H1 (cell line): ENCODE measurements around the gene SMAGP. TPM values are rescaled to one million over a fixed set of nuclear protein-coding genes. Genes with fewer than 3 reads are reported as not detected.

ENCODE experiments used
- BRCA1 ChIP-seq: IDR thresholded peaks from 2 replicates; pipeline ENCODE4 v1.6.1; 2012; ENCODE audit warnings: low read depth, low read length, improper control_type of control experiment
- CBX8 ChIP-seq: fragments of 300-800, 300-1000 bp; sonication (generic); IDR thresholded peaks from 2 replicates; pipeline ENCODE4 v1.7.1; 2016; ENCODE audit warnings: low read depth, low read length, borderline replicate concordance
- KDM1A ChIP-seq: fragments of 200-600, 300-600 bp; sonication (generic); IDR thresholded peaks from 2 replicates; pipeline ENCODE4 v1.7.1; 2016; ENCODE audit warnings: mild to moderate bottlenecking, low read length, borderline replicate concordance
- RFX5 ChIP-seq: IDR thresholded peaks from 2 replicates; pipeline ENCODE4 v1.6.1; 2011; ENCODE audit warnings: low read depth, low read length, improper control_type of control experiment, borderline replicate concordance
- SAP30 ChIP-seq: fragments of 300-600 bp; sonication (generic); IDR thresholded peaks from 2 replicates; pipeline ENCODE4 v1.7.1; 2012; ENCODE audit warnings: low read length, moderate library complexity, mild to moderate bottlenecking, inconsistent platforms; ENCODE audit not compliant: insufficient read depth, insufficient replicate concordance
- SIN3A ChIP-seq, 2 experiments: IDR thresholded peaks in 1 of 2; conservative IDR thresholded peaks in 1 of 2; 2 replicates each; pipeline ENCODE4 v1.6.1; 2011 to 2012; ENCODE audit warnings: low read length in 2 of 2, improper control_type of control experiment in 1 of 2, low read depth in 1 of 2, mild to moderate bottlenecking in 1 of 2
- TBP ChIP-seq: IDR thresholded peaks from 2 replicates; pipeline ENCODE4 v1.6.1; 2011; ENCODE audit warnings: low read depth, low read length, improper control_type of control experiment
- polyA plus RNA-seq, 7 experiments: library from polyadenylated mRNA; depleted of rRNA in 3 of 7; stranded (reverse) in 5 of 7; unstranded in 2 of 7; fragments of >200 nt in 5 of 7; fragments of 200-250 nt in 2 of 7; gene quantifications; 1 replicate in 5 of 7; 2 replicates in 1 of 7; 4 replicates in 1 of 7; pipeline versions ENCODE4 v1.2.1 to v1.2.3, GENCODE V29; 2011 to 2013; ENCODE audit warnings: missing spikeins in 2 of 7, mixed read lengths in 2 of 7
- total RNA-seq: library from RNA; stranded (reverse); fragmentation: NEBNext Ultra II Directional; extraction: Animal tissue kit (Norgen Biotek cat#: 25700); gene quantifications from 2 replicates; pipeline ENCODE4 v1.2.1, GENCODE V29; 2021

The SMAGP gene
- total and polyA plus RNA-seq, 2 of the 8 experiments (the other 6 are each of a cell fraction or from before 2014, with no cell fraction given), result 9.4 to 12.7 TPM

- TF ChIP-seq SIN3A (conservative IDR thresholded peaks at IDR 0.05 in 1 of 2, IDR thresholded peaks at IDR 0.05 in 1 of 2; ENCODE audit: low read depth in 1 of 2, low read length in 2 of 2) (no peak), TBP (no peak), SAP30 (no peak), CBX8 (no peak), BRCA1 (no peak), KDM1A (no peak), RFX5 (no peak)
- TF ChIP-seq, all 59 proteins: peak for 0
Measured at GRCh38 chr12:51200156-51200555, 70.1 kb downstream of the SMAGP start (continued).
